Suppressor macrophage treated with lipopolysaccharide for 1 hour (primary cell): Measurements from ENCODE around the gene ATP6AP2.
"Not testable (repeated sequence)": the region's sequence is repeated elsewhere in the genome, so short reads cannot be mapped to it uniquely, and the experiment has no call there.

Experiments
- DNase-seq, 3 donors: peaks; one replicate each; pipeline ENCODE4 v3.0.0-alpha.2; 2020 to 2022

The ATP6AP2 gene, protein sequence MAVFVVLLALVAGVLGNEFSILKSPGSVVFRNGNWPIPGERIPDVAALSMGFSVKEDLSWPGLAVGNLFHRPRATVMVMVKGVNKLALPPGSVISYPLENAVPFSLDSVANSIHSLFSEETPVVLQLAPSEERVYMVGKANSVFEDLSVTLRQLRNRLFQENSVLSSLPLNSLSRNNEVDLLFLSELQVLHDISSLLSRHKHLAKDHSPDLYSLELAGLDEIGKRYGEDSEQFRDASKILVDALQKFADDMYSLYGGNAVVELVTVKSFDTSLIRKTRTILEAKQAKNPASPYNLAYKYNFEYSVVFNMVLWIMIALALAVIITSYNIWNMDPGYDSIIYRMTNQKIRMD

DNA sequence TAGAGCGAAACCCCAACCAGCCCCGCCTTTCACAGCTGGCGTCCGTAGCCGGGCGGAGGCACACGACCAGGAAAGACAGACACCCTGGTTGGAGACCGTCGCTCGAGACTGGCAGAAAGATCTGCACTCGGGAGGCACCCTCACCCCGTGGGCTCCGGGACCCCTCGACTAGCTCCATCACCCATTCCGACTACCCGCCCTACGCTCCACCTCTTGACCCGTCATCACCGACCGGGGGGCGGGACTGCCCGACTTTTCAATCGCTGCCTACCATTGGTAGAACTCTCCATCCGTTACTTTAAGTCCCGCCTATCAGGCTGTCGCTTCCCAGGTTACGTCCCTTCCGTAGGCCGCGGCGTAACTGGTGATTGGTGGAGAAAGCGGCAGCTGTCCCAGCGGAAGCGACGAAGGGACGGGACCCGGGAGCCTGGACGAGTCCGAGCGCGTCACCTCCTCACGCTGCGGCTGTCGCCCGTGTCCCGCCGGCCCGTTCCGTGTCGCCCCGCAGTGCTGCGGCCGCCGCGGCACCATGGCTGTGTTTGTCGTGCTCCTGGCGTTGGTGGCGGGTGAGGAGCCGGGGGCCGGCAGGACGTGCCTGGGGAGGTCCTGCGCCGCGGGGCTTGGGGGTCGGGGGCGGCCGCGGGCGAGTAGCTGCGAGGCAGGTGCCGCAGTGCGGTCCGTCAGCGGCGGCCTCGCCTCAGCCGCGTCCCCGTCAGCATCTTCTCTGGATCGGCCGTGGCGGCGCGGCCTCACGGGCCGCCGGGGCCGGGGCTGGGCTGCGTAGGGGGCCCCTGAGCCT, at the start of gene ATP6AP2:
Gene ATP6AP2 (plus strand): TSS at position 434 of the 799 bp plus-strand sequence. CDS start 96 bp downstream, at position 530.
- peak; percentile 93 to 94 (median 94) for DNase-seq

DNA sequence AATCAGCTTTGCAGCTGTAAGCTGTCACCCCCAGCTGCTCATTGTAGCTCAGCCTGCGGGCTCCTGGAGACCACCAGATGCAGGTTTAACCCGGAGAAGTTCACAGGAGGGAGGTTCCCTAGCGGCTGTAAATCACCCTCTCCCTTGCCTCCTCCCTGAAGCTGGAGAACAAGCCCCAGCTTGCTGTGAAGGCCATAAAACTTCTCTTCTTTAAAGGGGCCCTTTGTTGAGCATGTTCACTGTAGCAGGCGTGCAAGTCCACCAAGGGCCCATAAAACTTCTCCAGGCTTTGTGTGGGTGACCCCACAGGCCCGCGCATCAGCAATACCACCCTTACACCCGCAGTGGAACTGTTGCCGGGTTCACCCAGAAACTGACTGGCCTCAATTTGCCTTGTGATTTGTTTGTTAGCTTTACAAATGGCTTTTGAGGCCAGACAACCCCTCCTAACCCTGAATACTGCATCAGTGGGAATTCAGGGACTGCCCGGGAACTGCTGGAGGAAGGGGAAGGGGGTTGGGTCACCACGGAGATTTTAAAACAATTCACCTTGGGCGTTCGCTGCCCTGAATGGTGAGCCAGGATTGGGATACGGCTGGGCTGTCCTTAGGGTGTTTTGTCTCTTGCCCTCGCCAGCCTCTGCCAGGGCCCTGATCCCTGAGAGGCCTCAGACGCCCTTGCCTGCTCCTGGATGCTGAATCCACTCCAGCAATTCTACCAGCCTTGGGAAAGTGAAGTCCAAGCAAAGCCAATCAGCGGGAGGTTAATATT, 49.5 kb upstream of the ATP6AP2 start:
- no peak for DNase-seq

DNA sequence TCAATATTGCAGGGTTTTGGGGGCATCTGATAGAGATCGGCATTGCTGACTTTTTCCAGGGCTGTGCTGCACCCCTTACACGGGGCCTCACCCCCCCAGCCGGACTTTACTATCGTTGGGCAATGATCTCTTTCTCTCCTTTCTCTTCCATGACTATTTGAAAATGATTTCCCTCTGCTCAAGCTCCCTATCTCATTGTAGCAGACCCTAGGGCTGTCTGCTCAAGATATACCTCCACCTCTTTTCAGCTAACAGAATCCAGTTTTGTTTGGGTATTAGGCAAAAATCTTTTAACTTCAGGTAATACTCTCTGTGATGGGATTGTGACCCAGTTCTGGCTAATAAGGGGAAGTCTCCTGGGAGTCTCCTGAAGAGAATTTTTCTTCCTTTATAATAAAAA, 43.5 kb upstream of the ATP6AP2 start:
- no peak for DNase-seq

DNA sequence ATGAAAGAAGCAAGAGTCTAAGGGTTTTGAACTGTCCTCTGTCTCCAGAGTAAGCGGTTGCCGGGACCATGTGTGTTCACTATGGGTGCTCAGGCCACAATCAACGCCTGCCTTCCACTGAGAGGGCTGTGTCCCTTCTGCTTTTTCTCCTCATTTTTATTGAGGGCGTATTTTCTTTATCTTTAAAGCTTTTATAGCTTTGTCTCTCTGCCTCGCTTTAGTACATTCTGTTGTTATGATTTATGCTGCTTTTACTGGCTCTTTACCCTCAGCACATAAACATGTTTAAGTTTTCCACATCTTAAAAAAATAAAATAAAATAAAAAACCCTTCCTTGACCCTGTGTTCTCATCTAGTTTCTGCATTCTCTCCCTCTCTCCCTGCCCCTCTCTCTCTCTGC, 42.4 kb upstream of the ATP6AP2 start:
- no peak for DNase-seq

DNA sequence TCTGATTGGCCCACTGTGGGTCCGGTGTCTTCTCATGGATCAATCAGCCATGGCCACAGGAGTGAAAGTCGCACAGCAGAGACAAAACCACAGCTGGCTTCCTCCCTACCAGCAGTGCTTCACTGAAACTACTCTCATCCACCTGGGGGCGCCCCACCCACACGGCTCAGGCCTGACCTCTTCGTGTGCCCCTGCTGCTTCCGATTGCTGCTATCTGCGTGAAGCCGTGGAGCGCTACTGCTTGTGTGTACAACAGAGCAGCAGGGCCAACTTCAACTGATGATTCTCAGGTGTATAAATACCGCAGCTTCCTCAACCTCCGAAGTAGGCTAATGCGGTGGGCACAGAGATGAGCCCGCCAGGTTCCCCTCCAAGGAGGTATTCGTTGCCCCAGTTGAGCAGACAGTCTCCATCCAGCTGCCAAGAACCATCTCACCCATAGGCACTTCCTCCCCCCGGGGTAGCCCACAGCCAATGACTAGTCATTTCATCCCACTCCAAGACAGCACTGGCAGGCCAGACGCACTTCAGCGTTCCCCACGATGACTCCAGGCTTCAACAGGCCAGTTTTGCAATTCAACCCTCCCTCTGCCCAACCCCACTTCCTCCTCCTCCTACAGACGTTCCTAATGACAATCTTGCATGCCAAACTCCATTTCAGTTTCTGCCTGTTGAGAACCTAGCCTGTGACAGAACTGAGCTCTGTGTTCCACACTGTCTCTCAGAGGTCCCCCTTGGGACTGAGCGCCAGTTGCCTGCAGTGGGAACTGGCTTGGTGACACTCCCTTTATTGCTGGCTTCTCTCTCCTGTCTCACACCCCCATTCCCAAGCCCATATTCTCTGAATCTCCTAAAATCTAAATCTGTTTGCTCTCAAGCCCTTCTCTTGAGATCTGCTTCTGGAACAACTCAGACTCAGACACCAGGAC, 41.3 kb upstream of the ATP6AP2 start:
- peak; percentile 86 to 91 (median 89) for DNase-seq

DNA sequence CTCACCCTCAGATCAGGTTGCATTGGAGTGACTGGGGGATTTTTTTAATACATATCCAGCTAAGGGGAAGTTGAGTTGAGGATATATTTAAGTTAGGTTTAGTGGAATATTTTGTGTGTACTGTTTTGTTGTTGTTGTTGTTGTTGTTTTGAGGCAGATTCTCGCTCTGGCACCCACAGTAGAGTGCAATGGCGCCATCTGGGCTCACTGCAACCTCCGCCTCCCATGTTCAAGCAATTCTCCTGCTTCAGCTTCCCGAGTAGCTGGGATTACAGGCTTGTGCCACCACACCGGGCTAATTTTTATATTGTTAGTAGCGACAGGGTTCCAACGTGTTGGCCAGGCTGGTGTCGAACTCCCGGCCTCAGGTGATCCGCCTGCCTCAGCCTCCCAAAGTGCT, 38.6 kb upstream of the ATP6AP2 start:
- DNase-seq = peak in 1 of 3 donors; percentile 9

DNA sequence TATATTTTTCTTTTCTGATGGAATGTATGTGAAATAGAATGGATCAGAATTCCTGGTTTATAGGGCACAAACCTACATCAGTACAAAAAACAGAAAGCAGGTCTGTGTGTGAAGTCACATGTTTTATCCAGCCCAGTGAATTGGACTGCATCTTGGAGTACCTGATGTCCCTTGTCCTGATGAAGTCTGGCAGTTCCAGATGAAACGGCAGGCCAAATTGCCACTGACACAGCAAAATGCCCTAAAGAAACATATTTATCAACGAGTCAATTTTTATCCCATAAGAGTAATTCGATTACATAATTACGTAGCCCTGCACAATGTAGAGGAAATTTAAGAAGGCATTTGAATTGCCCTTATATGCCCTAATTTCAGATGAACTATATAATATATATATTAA, 37.8 kb upstream of the ATP6AP2 start:
- no peak for DNase-seq

DNA sequence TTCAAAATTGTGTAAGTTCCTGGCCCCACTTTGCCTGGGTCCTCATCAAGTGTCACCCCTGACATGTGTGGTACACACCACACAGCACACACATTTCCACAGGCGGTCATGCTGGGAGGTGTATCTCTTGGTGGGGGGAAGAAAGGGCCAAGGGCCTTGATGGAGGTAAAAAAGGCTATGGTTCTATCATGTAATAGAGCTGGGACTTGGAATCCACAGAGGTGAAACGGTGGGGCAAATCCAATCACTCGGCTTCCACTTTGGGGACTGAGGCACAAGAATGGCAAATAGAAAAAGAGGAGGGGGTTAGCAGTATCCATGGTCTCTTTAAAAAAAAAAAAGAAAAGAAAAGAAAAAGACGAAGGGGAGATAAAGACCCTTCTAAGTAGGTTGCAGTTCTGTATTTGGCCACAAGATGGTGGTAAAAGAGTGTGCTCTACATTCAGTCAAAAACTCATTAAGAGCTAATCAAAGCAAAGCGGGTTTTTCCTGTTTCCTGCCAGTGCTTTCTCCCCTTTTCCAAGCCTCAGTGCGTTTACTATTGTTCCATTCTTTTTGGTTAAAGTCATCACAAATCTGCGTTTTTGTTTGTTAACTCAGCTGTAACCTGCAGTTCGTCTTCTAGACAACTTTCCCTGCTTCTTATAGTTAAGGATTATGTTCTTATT, 37.0 kb upstream of the ATP6AP2 start:
- DNase-seq = peak; percentile 42 to 61 (median 51)

DNA sequence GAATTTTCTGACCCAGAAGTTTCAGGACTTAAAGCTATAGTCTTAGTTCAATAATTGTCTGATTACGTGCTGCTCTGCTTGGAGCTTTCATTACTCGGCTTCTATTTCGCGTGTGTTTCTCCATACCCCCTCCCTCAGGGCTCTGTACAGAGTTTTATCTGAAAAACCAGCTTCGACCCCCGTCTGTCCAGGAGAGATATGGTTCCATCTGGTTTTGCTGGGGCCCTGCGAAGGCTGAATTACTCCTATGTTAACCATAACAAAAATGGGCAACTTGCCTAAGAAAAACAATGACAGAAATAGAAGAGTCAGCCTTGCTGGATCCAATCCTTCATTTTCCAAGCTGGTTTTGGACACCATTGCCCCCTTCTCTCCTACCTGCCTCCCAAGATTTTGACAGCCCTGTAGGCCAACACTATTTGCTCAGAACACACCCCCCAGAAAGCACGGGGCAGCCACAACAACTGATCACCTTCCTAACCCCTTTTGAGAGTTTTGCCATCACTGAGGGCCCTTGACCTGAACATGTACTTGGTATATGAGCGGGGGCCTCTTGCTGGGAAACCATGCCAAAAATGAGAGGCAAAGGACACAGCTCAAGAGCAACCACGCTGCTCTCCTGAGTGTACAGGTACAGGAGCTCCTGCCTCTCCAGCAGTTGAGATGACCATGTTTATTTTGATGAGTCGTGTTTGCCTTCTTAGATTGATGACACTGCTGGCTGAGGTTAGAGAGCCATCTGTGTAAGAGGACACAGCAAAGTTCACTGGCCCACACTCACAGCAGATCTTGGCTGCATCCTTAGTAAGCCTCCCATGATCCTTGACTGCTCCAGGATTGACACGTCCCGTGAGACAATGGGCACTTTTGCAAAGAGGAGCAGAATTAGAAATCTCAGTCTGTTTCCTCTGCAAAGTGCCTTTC, 36.2 kb upstream of the ATP6AP2 start:
- DNase-seq = peak in 2 of 3 donors; percentile 25 to 35

DNA sequence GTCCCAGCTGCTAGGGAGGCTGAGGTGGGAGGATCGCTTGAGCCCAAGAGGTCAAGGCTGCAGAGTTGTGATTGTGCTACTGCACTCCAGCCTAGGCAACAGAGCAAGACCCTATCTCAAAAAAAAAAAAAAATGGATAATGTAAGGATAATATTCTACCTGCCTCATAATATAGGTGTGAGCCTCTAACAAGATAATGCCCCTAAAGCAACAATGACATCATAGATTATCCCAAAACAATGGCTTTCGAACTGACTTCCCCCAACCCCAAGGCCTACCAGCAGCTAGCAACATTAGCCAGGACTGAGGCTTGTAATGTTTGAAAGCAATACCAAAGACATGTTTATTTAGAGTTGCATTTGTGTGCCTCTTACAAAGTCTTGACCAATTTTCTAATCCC, 33.9 kb upstream of the ATP6AP2 start:
- DNase-seq = no peak

DNA sequence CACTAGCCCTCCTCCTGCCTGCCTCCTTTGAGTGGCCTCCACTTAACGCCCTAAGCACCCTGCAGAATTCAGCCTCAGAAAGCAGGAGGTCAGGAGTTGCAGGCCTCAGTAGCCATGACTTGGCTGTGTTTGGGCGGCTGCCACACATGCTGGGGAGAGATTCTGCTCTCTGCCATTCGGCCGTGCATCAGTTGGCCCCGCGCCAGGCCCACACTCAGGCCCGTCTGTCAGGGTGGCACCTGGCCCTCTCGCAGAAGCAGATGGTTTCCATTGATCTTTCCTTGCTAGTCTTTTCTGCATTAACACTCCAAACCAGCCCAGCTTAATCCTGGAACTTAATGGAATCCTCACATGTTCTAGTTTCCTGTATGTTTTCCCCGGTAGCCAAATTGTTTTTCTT, 30.7 kb upstream of the ATP6AP2 start:
- no peak for DNase-seq

DNA sequence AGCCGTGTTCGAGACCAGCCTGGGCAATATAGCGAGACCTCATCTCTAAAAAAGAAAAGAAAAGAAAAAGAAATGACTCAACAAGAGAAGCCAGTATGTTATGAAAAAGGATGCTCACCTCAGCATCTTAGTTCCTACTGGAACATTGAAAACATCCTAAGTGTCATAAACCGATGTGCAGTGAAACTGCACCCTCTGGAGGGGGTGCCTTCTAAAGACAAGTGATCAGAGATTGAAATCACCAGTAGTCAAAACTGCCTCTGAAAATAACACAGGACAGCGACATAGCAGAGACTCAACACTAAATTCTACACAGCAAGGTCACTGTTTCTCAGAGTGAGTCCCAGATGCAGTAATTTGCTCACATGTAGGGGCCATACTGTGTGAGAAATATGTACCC, 28.0 kb upstream of the ATP6AP2 start:
- peak in 1 of 3 donors; percentile 16 for DNase-seq

DNA sequence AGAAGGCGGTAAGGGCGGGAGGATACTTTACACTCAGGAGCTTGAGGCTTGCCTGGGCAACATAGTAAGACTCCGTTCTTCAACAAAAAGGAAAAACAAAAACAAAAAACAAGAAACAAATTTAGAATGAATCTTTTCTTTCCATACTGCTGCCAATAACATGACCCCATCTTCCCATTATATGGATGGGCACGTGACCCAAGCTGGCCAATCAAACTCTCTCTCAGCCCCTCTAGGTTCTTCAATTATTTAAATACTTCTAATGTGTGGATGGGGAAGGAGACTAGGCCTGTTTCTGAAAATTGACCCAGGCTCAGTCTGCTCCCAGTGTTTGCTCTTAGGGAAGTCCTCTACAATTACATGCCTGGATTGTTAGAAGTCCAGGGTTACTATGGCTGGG, 22.2 kb upstream of the ATP6AP2 start:
- no peak for DNase-seq

DNA sequence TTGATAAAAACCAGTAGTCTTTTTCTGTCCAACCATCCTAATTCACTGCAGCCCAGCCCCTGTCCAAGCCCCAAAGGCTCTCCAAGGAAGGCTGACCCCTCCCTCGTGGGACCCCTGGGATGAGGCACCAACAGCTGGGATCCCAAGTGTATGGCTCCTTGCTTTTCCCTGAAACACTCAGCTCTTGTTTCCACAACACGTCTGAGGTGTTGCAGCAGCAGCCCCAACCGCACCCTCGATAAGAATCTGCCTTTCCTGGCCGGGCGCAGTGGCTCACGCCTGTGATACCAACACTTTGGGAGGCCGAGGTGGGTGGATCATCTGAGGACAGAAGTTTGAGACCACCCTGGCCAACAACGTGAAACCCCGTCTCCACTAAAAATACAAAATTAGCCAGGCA, 17.0 kb upstream of the ATP6AP2 start:
- DNase-seq = no peak

DNA sequence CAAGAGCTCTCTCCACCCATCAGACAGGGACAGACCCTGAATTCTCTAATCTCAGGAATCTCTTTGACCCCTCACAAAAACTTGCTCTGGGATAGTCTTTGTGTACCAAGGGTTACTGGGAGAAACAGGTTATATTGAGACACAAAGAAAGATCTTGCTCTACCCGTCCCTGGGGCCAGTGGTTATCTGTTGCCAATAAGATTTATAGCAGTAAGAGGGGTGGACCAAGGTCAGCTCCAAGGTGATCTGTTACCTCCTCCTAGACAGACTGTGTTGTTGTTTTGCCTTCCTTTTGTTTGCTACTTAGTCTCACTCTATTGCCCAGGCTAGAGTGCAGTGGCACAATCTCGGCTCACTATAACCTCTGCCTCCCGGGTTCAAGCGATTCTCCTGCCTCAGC, 16.3 kb upstream of the ATP6AP2 start:
- no peak for DNase-seq

DNA sequence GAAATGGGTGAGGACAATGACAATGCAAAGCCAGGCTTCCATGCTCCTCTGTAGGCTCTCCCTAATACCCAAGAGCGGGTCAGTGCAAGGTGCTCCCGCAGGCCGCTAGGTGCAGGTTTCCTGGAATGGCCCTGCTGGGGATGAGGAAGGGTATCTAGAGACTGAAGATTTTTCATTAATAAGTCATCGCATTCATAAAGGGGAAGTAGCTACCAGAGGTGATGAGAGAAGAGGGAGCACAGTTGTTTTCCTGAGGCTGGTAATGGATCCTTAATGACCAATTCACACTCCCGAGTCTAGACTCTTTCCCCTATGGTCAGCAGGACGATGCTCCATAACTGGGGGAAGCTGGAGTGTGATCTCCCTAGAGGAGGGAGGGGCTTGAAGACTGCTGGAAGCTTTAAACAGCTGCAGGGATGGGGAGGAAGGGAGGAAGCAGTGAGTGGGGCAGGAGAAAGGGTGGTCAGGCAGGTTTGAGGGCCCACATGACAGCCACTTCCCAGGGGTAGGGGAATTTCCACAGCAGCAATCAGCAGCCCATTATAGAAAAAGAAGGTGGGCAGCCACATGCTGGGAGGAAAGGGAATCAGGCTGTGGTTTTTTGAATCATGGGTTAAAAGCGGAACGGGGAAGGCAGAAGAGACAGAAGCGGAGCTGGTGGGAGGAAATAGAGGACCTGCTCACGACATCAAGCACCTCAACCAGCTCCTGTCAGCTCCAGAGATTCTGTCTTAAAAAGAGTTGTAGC, 10.2 kb upstream of the ATP6AP2 start:
- peak; percentile 70 to 81 (median 74) for DNase-seq

DNA sequence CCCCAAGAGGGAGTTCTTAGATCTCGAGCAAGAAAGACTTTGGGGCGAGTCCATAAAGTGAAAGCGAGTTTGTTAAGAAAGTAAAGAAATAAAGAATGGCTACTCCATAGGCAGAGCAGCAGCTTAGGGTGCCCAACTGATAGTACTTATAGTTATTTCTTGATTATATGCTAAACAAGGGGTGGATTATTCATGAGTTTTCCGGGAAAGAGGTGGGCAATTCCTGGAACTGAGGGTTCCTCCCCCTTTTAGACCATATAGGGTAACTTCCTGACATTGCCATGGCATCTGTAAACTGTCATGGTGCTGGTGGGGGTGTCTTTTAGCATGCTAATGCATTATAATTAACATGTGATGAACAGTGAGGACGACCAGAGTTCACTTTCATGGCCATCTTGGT, 9.6 kb upstream of the ATP6AP2 start:
- DNase-seq = peak in 2 of 3 donors; percentile 10 to 39

DNA sequence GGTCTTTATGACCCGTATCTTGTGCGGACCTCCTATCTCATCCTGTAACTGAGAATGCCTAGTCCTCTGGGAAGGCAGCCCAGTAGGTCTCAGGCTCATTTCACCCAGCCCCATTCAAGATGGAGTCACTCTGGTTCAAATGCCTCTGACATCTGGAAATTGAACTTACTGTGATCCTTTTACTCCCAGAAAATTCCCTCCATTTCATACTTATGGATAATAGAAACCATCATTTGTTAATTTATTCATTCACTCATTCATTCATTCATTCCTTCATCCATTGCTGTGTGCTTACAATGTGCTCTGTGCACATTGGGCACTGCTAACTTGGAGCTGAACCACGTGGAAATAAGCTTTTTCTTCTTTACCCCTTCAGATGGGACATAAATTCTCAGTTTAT, 9.2 kb upstream of the ATP6AP2 start:
- no peak for DNase-seq

DNA sequence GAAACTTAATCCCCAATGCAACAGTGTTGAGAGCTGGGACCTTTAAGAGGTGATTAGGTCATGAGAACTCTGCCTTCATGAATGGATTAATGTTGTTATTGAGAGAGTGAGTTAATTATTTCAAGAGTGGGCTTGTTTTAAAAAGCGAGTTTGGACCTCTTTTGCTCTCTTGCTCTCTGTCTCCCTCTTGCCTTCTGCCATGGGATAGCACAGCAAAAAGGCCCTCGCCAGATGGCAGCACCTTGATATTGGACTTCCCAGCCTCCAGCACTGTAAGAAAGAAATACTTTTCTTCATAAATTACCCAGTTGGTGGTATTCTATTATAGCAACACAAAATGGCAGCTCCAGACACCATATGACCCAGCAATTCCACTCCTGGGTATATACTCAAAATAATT, 7.0 kb upstream of the ATP6AP2 start:
- peak; percentile 12 to 22 (median 16) for DNase-seq

DNA sequence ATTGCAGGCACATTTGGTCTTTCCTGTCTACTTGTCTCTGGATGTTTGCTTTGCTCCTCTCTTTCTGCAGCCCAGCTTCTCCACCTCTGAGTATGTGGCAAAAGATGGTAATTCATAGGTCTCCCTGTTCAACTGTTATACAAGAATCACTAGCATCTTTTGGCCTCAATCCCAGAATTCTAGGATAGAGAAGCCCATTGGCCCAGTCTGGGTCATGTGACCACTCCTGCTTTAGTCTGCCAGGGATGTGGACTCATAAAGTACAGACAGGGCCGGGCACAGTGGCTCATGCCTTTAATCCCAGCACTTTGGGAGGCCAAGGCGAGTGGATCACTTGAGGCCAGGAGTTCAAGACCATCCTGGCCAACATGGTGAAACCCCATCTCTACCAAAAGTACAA, 5.4 kb upstream of the ATP6AP2 start:
- not testable (repeated sequence) for DNase-seq
